K562 (cell line): ENCODE data around the gene CABP4. TPM values are rescaled to one million over a fixed set of nuclear protein-coding genes. Genes with fewer than 3 reads are reported as not detected.

Source experiments
- BACH1 ChIP-seq: fragments of 200-800 bp; sonication (Bioruptor generic); IDR thresholded peaks from 2 replicates; pipeline ENCODE4 v1.6.1; 2016; ENCODE audit warnings: missing genetic modification characterization, missing compliant biosample characterization
- CBX2 ChIP-seq: fragments of 200-600 bp; sonication (generic); IDR thresholded peaks from one replicate; pipeline ENCODE4 v1.6.1; 2012; ENCODE audit warnings: mild to moderate bottlenecking, low read length, inconsistent platforms; ENCODE audit not compliant: insufficient read depth, poor library complexity, severe bottlenecking
- FOXJ2 ChIP-seq: fragments of 200-800 bp; sonication (Bioruptor generic); IDR thresholded peaks from 2 replicates; pipeline ENCODE4 v1.6.1; 2016; ENCODE audit warnings: missing genetic modification characterization, missing compliant biosample characterization
- FOXP1 ChIP-seq: sonication (generic); formaldehyde crosslinking; IDR thresholded peaks from 2 replicates; pipeline ENCODE4 v1.8.0; 2022; ENCODE audit warnings: mild to moderate bottlenecking, missing genetic modification reagents
- GABPB1 ChIP-seq: sonication (generic); formaldehyde crosslinking; IDR thresholded peaks from 2 replicates; pipeline ENCODE4 v1.8.0; 2022; ENCODE audit warnings: mild to moderate bottlenecking, missing genetic modification reagents
- HDAC1 ChIP-seq, 2 experiments: fragments of 450-650 bp; IDR thresholded peaks; 2 replicates each; pipeline ENCODE4 v1.6.1; 2016 to 2017; ENCODE audit warnings: inconsistent platforms in 1 of 2, mild to moderate bottlenecking in 1 of 2, moderate library complexity in 1 of 2
- HINFP ChIP-seq: fragments of 450-650 bp; conservative IDR thresholded peaks from 2 replicates; pipeline ENCODE4 v1.6.1; 2016; ENCODE audit warnings: missing genetic modification characterization, low read depth, mild to moderate bottlenecking, control low read depth, missing compliant biosample characterization
- KDM1A ChIP-seq, 2 experiments: fragments of 450-650 bp; IDR thresholded peaks; 2 replicates each; pipeline ENCODE4 v1.6.1; 2016; ENCODE audit warnings: mild to moderate bottlenecking in 2 of 2
- KLF1 ChIP-seq: fragments of 450-650 bp; IDR thresholded peaks from 2 replicates; pipeline ENCODE4 v1.6.1; 2016; ENCODE audit warnings: missing genetic modification characterization, missing compliant biosample characterization
- KLF13 ChIP-seq: fragments of 450-650 bp; IDR thresholded peaks from 2 replicates; pipeline ENCODE4 v1.6.1; 2016; ENCODE audit warnings: missing genetic modification characterization, low read depth, mild to moderate bottlenecking, missing compliant biosample characterization, moderate library complexity, borderline replicate concordance
- LARP7 ChIP-seq: fragments of 450-650 bp; IDR thresholded peaks from 2 replicates; pipeline ENCODE4 v1.6.1; 2016
- MBD2 ChIP-seq: sonication (generic); IDR thresholded peaks from 2 replicates; pipeline ENCODE4 v1.6.1; 2016; ENCODE audit warnings: low read depth, borderline replicate concordance
- MCM3 ChIP-seq: fragments of 450-650 bp; IDR thresholded peaks from 2 replicates; pipeline ENCODE4 v1.6.1; 2016
- MEIS2 ChIP-seq: fragments of 450-650 bp; IDR thresholded peaks from 2 replicates; pipeline ENCODE4 v1.6.1; 2014; ENCODE audit warnings: mild to moderate bottlenecking; ENCODE audit not compliant: partially characterized antibody
- MXI1 ChIP-seq: IDR thresholded peaks from 2 replicates; pipeline ENCODE4 v1.6.1; 2011; ENCODE audit warnings: low read depth, mild to moderate bottlenecking, improper control_type of control experiment, low read length
- NEUROD1 ChIP-seq: fragments of 150-350 bp; IDR thresholded peaks from 2 replicates; pipeline ENCODE4 v1.6.1; 2014; ENCODE audit warnings: borderline replicate concordance, low read length, low read depth; ENCODE audit not compliant: partially characterized antibody
- PHF8 ChIP-seq: fragments of 200-600 bp; sonication (generic); IDR thresholded peaks from 2 replicates; pipeline ENCODE4 v1.6.1; 2012; ENCODE audit warnings: mixed run types, mild to moderate bottlenecking, inconsistent platforms, low read length, moderate library complexity, borderline replicate concordance
- SIN3B ChIP-seq: fragments of 450-650 bp; IDR thresholded peaks from 2 replicates; pipeline ENCODE4 v1.6.1; 2017; ENCODE audit warnings: low read depth, mild to moderate bottlenecking, moderate library complexity
- SIRT6 ChIP-seq: IDR thresholded peaks from one replicate; pipeline ENCODE4 v1.6.1; 2012; ENCODE audit warnings: low read depth, mild to moderate bottlenecking, control low read depth, inconsistent platforms, low read length, moderate library complexity
- SMARCE1 ChIP-seq: fragments of 450-650 bp; IDR thresholded peaks from 2 replicates; pipeline ENCODE4 v1.7.1; 2016; ENCODE audit warnings: mild to moderate bottlenecking
- ZKSCAN8 ChIP-seq: fragments of 200-800 bp; sonication (Bioruptor generic); IDR thresholded peaks from 2 replicates; pipeline ENCODE4 v1.6.1; 2016; ENCODE audit warnings: missing genetic modification characterization, missing compliant biosample characterization
- ZNF140 ChIP-seq: fragments of 250-450 bp; sonication (Bioruptor Pico); IDR thresholded peaks from 2 replicates; pipeline ENCODE4 v1.8.0; 2021; ENCODE audit warnings: moderate library complexity, mild to moderate bottlenecking, inconsistent platforms
- ZNF23 ChIP-seq: fragments of 250-450 bp; sonication (Bioruptor Pico); IDR thresholded peaks from 2 replicates; pipeline ENCODE4 v1.4.0; 2020; ENCODE audit warnings: mild to moderate bottlenecking
- ZNF589 ChIP-seq: fragments of 200-800 bp; sonication (Bioruptor generic); IDR thresholded peaks from 2 replicates; pipeline ENCODE4 v1.6.1; 2016; ENCODE audit warnings: low read depth, missing genetic modification characterization, missing compliant biosample characterization
- ZNF830 ChIP-seq: fragments of 250-450 bp; sonication (Bioruptor Pico); IDR thresholded peaks from 2 replicates; pipeline ENCODE4 v1.5.0; 2021; ENCODE audit warnings: mild to moderate bottlenecking
- polyA plus RNA-seq, 8 experiments: library from polyadenylated mRNA; depleted of rRNA in 4 of 8; stranded (reverse) in 5 of 8; unstranded in 3 of 8; fragments of >200 nt; fragmentation: Nextera tagmentation in 2 of 8; fragmentation: Illumina TruSeq in 1 of 8; extraction: Ambion mirVana in 2 of 8; extraction: Trizol in 1 of 8; gene quantifications; 2 replicates each; pipeline versions ENCODE4 v1.2.1 to v1.2.3, GENCODE V29; 2011 to 2014; ENCODE audit warnings: inconsistent platforms in 1 of 8, missing spikeins in 1 of 8
- total RNA-seq, 7 experiments: library from RNA; depleted of rRNA in 6 of 7; stranded (reverse); fragments of >200 nt in 6 of 7; fragmentation: Illumina TruSeq in 2 of 7; extraction: Trizol in 2 of 7; gene quantifications; 2 replicates each; pipeline versions ENCODE4 v1.2.1 to v1.2.3, GENCODE V29; 2011 to 2021; ENCODE audit warnings: low replicate concordance in 1 of 7
- TF ChIP-seq, protein P1 (sequence below): fragments of 450-650 bp; IDR thresholded peaks from one replicate; pipeline ENCODE4 v1.6.1; 2018; ENCODE audit warnings: mild to moderate bottlenecking, moderate library complexity; ENCODE audit not compliant: partially characterized antibody
- TF ChIP-seq, protein P2 (sequence below): fragments of 450-650 bp; IDR thresholded peaks from 2 replicates; pipeline ENCODE4 v1.6.1; 2017; ENCODE audit warnings: mild to moderate bottlenecking, moderate library complexity

Gene CABP4
- total and polyA plus RNA-seq, 9 of the 15 experiments (the other 6 are each of a cell fraction or from before 2014, with no cell fraction given), result 0.11 TPM; not detected in 8

DNA sequence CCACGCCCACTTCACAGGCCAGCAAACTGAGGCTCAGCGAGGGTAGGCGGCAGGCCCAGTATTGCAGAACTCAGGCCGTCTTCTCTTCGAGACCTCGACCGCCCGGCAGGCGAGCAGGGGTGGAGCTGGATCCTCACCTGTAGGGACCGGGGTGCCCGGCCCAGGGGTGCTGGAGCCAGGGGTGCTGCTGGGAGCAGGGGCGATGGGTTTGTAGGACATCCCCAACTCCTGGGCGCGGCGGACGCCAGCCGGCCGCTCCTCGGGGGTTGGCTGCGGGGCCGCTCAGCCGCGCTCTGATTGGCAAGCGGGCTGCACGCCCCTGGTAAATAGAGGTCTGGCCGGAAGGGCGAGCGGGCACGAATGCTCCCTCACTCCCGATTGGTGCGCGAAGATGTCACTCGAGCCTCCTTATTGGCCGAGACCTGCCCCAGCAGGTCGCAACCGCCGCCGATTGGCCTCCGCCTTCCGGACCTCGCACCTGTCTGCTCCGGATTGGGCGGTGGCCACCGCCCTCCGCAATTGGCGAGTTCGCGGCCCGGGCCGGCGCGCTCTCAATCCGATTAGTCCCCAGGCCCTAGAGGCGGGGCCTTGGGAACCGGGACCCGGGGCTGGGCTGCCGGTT lies 52.8 kb downstream of the CABP4 start, which contains the start of gene CDK2AP2 (continued):
- TF ChIP-seq, protein P1, sequence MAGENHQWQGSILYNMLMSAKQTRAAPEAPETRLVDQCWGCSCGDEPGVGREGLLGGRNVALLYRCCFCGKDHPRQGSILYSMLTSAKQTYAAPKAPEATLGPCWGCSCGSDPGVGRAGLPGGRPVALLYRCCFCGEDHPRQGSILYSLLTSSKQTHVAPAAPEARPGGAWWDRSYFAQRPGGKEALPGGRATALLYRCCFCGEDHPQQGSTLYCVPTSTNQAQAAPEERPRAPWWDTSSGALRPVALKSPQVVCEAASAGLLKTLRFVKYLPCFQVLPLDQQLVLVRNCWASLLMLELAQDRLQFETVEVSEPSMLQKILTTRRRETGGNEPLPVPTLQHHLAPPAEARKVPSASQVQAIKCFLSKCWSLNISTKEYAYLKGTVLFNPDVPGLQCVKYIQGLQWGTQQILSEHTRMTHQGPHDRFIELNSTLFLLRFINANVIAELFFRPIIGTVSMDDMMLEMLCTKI, result no peak
- TF ChIP-seq SIN3B, result peak; percentile 34; the same call in 1 of the 2 replicates
- peak in 1 of 2 experiments; percentile 81; a peak in 2 of 4 replicates for TF ChIP-seq HDAC1 (IDR thresholded peaks at IDR 0.05)
- no peak for TF ChIP-seq LARP7
- TF ChIP-seq MEIS2, result peak; percentile 24
- TF ChIP-seq MXI1, result peak; percentile 41; the same call in 1 of the 2 replicates
- TF ChIP-seq HINFP (tag), result peak; percentile 74; the same call in 1 of the 2 replicates
- no peak for TF ChIP-seq CBX2
- TF ChIP-seq KLF1, result peak; percentile 66; the same call in 1 of the 2 replicates
- TF ChIP-seq KDM1A (IDR thresholded peaks at IDR 0.05), result peak; percentile 95 to 98
- no peak for TF ChIP-seq ZNF140 (CRISPR knock-in tag)
- TF ChIP-seq, protein P2, sequence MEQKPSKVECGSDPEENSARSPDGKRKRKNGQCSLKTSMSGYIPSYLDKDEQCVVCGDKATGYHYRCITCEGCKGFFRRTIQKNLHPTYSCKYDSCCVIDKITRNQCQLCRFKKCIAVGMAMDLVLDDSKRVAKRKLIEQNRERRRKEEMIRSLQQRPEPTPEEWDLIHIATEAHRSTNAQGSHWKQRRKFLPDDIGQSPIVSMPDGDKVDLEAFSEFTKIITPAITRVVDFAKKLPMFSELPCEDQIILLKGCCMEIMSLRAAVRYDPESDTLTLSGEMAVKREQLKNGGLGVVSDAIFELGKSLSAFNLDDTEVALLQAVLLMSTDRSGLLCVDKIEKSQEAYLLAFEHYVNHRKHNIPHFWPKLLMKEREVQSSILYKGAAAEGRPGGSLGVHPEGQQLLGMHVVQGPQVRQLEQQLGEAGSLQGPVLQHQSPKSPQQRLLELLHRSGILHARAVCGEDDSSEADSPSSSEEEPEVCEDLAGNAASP, result no peak
- TF ChIP-seq SIRT6, result no peak
- TF ChIP-seq FOXJ2 (tag), result peak; percentile 61; the same call in 1 of the 2 replicates
- TF ChIP-seq KLF13 (tag), result peak; percentile 88; the same call in 1 of the 2 replicates
- TF ChIP-seq FOXP1, result no peak
- no peak for TF ChIP-seq MCM3
- TF ChIP-seq PHF8, result peak; percentile 68; the same call in 1 of the 2 replicates
- peak; percentile 74; the same call in 1 of the 2 replicates for TF ChIP-seq ZNF589
- TF ChIP-seq BACH1, result no peak
- TF ChIP-seq ZKSCAN8 (CRISPR knock-in tag), result no peak
- TF ChIP-seq ZNF830 (CRISPR knock-in tag), result peak; percentile 85; the same call in 1 of the 2 replicates
- TF ChIP-seq ZNF23 (CRISPR knock-in tag), result no peak
- TF ChIP-seq NEUROD1, result peak; percentile 99
- TF ChIP-seq SMARCE1, result no peak
- peak; percentile 99 for TF ChIP-seq MBD2
- peak; percentile 87 for TF ChIP-seq GABPB1 (CRISPR knock-in tag)
